Activated CD4-positive, alpha-beta T cell treated with anti-CD3 and anti-CD28 coated beads, Interleukin-2, amount 50 U/mL, for 48 hours (primary cell): ENCODE results near the gene SLC37A1.

Experiments
- DNase-seq, 2 experiments: peaks; one replicate each; pipeline ENCODE4 v3.0.0-alpha.2; 2020

Gene SLC37A1

GRCh38 chr21:42546433-42546832 lies 32.8 kb downstream of the SLC37A1 start:
- DNase-seq = no peak

GRCh38 chr21:42547001-42547905 lies 33.6 kb downstream of the SLC37A1 start:
- no peak for DNase-seq

GRCh38 chr21:42547906-42548365 lies 34.3 kb downstream of the SLC37A1 start:
- DNase-seq = no peak

- no peak for DNase-seq
Measured at GRCh38 chr21:42548687-42549406, 35.2 kb downstream of the SLC37A1 start.

DNA sequence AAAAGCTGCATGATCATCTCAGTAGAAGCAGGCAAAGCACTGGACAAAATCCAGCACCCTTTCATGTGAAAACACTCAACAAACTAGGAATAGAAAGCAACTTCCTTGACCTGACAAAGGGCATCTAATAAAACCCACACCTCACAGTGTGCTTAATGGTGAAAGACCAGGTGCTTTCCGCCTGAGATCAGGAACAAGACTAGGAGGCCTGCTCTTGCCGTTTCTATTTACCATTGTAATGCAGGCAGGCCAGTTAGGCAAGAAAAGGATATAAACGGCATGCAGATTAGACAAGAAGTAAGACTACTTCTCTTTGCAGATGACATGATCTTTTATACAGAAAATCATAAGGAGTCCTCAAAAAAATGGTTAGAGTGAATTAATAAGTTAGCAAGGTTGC lies 37.2 kb downstream of the SLC37A1 start:
- DNase-seq = no peak

DNA sequence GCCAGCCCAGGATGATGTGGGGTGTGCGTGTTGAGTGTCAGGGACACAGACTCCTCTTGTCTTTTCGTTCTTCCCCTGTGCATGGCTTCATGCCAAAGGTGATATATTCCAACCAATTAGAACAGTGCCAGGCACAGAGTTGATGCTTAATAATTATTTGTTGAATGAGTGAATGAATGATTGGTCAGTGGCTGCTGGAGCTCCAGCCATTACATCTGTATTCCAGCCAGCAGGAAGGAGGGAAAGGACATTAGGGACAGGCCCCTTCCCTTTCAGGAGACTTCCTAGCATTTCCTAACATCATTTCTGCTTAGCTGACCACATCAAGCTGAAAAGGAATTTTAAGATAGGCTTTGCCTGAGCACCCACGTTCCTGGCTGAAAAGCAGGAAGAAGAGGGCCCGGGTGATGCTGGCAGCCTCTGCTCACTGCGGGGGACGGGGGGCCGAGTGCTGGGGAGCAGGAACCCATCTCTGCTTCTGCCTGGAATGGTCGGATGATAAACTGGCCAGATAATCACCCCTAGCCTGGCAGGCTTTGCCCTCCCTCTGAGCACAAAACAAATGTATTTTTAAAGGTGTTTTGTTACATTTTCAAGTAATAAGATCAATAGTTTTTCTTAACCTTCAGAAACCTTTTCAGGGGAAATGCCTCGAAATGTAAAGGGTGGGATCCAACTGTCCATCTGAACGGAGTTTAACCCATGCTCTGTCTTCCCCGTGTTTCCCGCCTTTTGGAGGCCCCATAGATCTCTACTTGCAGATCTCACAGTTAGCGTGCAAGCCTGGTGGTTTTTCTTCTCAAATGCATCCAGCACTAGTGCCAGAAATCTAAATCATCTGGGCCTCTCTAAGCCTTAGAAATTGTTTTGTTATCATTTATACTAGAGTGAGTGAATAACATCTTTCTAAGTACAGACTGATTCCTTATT lies 39.0 kb downstream of the SLC37A1 start:
- no peak for DNase-seq

GRCh38 chr21:42553435-42553834 lies 39.8 kb downstream of the SLC37A1 start:
- no peak for DNase-seq

- DNase-seq = no peak
Measured at GRCh38 chr21:42554251-42554961, 40.8 kb downstream of the SLC37A1 start.

- no peak for DNase-seq
Measured at GRCh38 chr21:42555756-42556438, 42.2 kb downstream of the SLC37A1 start.

GRCh38 chr21:42556476-42556875 lies 42.8 kb downstream of the SLC37A1 start:
- DNase-seq = no peak

- no peak for DNase-seq
Measured at GRCh38 chr21:42556960-42557359, 43.3 kb downstream of the SLC37A1 start.

GRCh38 chr21:42557420-42557819 lies 43.8 kb downstream of the SLC37A1 start:
- no peak for DNase-seq

DNA sequence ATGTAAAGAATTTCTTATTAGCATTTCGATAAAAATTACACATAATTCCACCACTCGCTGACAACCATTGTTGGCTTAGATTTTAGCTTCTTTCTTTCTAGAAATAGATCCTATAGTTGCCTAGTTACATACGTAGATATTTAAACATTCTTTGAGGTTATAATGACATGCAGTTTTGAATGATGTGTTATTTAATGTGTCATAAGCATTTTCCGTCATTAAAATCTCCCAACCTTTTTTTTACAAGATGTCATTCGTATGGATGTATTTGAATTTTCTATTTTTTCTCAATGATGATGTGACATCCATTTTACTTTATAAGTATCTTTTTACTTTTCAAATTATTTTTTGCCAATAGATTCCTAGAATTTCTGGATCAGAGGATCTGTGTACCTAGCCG lies 44.7 kb downstream of the SLC37A1 start:
- no peak for DNase-seq

DNA sequence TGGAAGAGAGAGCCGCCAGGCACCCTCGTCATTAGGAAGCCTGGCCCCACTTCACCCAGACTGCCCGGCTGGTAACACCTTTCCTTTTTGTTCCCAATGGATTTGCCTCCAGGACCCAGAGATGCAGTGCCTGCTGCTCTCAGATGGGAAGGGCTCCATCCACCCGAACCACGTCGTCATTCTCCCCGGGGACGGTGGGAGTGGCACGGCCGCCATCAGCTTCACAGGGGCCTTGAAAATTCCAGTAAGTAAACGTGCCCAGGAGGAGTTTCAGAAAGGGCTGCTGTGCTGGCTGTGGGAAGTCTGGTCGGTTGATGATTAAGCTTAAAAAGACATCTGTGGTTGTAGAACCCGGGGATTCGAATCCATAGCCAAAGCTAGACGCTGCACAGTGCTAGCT lies 45.2 kb downstream of the SLC37A1 start:
- no peak for DNase-seq

GRCh38 chr21:42559326-42559725 lies 45.7 kb downstream of the SLC37A1 start:
- DNase-seq = no peak

DNA sequence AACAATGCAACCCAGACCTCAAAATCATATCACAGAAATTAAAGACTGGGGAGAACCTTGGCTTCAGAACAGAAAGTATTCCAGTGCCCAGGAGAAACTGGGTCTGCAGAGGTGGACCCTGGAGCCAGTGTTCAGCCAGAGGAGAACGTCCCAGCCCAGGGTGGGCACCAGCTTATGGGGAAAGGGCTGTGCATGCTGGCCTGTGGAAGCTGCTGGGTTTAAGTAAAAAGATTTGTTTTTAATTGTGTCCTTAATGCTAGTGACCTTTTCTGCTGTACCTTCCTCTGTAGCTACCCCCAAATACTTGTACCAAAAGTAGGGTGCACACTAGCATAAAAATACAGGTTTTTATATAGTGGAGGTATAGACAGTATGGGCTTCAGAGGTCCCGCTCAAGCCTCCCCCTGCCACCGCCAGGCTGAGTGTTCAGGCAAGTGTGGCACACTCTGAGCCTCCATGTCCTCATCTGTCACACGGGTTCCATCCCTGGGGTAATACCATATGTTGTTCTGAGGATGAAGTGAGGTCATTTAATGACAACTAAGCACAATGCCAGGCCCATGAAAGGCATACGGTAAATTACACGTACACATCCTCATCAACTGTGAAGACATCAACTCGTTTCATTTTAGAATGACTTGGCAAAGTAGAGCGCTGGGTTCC lies 47.0 kb downstream of the SLC37A1 start:
- DNase-seq = no peak

DNA sequence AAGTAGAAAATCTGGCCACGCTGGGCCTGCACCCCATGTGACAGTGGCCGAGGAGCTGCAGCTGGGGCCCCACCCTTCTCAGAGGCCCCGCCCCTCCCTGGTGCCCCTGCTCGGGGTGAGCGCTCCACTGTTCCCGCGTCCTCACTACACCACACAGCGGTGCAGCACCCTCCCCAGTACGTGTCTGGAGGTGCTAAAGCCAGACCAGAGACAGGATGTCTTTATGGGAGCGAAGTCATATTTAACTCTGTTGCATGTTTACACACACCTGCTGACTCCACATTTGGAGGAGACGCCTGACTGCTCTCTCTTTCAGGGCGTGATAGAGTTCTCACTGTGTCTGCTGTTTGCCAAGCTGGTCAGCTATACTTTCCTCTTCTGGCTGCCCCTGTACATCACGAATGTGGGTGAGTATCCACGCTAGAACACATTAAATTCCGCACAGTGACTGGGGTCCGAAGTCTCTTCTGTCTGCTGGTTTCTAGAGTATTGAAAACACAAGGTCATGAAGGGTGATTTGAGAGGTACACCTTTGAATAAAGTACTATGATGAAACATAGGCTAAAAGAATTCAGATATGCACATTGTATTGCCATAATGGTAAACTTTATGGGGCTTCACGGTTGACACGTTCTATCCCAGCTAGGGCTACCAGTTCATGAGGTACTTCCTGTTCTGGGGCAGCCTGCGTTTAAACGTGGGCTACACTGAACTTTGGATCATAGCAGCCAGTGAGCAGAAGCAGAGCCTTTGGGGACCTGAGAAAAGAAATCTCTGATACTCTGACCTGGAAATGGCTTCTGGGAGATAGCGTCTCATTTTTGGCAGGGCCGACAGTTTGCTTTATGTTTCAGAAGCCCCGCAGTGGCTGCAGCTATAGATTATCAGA lies 48.4 kb downstream of the SLC37A1 start:
- no peak for DNase-seq

GRCh38 chr21:42562816-42563215 lies 49.2 kb downstream of the SLC37A1 start:
- DNase-seq = no peak

- no peak for DNase-seq
Measured at GRCh38 chr21:42563261-42563660, 49.6 kb downstream of the SLC37A1 start.

GRCh38 chr21:42563686-42564085 lies 50.0 kb downstream of the SLC37A1 start:
- no peak for DNase-seq
